HG02642 (cell line): ENCODE results near the gene NGFR.
"Not testable (repeated sequence)": the region's sequence is repeated elsewhere in the genome, so short reads cannot be mapped to it uniquely, and the experiment has no call there.

Experiments used
- ATAC-seq: cut with Tn5 transposase; IDR thresholded peaks from one replicate; pipeline ENCODE4 v1.9.1; 2021; ENCODE audit warnings: mild to moderate bottlenecking; ENCODE audit not compliant: unreplicated experiment, poor library complexity

Gene NGFR

DNA sequence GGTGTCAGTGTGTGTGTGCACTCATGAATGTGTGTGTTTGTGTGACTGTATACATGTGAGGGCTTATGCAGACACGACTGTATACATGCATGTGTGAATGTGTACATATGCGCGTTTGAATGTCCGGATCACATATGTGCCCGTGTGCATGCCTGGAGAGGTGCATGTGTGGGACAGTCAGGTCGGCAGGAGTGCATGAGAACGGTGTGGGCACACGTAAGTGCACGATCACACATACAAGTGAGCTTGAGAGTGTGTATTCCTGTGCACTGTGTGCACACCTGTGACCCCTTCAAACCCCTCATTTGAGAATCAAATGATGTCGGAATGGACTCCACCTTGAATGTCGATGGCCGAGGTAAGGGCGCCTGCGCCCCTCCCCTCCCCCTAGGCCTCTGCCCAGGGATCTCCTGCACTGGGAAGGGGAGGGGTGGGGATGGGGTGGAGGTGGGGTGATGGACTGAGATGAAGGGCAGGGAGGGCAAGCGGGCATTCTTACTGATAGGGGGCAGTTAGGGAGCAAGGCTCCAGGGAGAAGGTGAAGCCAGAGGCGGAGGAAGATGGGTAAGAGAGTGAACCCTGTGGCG is 601 bp upstream of the NGFR start:
- no peak for ATAC-seq

DNA sequence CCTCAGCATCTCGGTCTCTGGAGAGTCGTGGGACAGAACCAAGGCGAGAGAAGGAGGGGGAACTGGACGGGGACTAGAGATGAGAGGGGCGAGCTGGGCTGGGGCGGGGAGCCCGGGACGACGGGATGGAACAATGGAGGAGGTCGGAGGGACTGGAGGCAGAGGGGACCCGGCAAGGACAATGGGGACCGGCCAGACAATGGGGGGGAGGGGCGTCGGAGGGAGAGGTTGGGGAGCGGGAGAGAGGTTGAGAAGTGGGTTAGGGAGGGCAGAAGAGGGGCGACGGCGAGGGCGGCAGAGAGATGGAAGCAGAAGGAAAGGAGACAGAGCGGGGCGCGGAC is 719 bp downstream of the NGFR start:
- no peak for ATAC-seq

DNA sequence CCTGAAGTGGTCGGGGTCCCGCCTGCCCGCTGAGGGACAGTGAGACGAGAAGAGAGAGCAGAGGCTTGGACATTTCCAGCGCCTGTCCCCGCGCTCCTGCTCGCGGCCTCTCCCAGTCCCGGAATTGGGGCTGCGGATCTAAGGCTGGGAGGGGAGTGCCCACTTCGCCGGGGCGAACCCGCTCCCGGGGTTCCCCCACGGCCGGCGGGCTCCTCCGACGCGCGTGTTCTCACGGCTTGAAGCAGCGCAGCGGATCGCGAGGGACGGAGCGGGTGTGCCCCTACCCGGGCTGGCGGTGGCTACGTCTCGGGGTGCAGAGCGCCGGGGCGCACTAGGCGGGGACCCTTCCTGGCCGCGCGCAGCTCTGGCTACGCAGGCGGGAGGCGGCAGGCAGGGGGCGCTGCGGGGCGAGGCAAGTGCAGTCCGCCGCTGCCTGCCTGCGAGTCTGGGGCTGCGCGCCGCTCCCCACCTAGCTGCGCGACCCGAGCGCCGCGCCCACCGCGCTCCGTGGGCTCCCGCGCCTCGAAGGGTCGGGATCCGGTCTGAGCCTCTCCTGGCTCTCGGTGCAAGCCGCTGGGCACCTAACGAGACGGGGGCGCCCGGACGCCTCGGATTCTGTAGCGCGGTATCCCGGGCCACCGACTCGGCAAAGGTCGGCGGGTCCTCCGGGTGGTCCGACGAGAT is 1.2 kb downstream of the NGFR start:
- ATAC-seq, result peak; percentile 47

DNA sequence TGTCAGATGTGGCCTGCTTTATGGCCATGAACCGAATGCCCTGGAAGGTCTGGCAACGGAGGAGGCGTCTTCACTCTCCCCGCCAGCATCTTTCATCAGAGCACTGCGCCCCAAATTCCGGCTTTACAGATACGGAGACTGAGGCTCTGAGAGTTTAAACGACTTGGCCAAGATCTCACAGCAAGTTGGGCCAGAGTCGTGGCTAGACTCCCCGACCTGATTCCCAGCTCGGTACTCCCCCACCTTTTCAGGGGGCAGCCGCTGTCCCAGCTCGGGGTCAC is 1.7 kb downstream of the NGFR start:
- ATAC-seq, result no peak

DNA sequence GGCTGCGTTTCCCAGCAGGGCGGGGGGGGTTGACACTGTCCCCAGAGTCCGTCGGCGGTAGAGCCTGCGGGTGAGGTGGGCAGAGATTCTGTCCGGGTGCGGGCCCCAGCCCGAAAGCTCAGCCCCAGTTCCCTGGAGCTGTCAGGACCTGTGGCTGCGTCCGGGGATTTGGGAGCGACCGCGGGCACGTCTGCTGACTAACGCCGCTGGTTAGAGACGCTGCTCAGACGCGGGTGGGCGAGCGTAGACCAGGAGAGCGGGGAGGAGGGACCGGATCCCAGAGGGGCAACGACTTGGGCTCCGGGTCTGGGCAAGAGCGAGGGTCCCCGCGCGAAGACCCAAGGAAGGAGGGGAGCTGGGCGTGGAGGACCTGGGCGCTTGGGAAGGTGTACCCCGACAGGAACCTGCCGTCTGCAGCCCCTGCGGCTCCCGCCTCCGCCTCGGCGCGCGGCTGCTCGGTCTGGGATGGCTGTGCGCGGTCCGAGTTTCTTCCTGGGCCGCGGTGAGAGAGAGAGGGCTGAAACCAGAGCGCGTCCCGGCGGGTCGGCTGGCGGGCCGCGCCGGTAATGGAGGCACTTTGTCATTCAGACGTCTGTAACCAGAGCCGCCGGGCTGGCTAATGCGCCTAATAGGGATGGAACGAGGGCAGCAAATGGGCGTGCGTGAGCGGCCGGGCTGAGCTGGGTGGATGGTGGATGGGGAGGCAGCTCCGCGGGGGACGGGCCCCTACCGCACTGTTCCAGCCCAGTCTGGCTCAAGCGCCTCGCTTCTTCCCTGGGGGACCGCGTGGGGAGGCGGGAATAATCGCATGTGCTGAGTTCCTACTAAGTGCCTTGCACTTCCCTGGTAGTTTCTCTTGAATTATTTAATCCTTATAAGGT is 2.3 kb downstream of the NGFR start:
- ATAC-seq, result no peak

DNA sequence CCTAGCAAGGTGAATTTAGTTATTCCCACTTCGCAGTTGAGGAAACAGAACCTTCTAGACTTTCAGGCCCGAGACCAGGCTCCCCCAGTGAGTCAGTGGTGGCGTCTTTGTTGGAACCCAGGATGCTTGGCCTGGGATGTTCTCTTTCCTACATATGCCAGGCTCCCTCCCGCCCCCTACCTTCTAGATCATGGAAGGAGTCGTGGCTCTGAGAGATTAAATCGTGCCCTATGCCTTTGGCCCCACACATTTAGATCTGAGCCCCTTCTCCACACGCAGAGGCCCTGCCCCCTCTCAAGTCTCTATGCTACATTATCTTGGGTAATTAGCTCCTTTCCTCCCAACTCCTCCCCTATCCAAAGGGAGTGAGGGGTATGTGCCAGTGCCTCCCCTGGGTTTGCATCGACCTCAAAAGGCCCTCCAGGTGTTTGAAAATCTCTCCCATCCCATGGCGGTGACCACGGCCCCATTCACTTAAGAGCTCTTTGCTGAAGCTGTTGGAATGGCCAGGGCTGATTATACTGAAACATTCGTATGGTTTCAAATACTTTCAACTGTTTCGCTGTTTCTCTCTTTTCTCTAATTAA is 3.0 kb downstream of the NGFR start:
- no peak for ATAC-seq

DNA sequence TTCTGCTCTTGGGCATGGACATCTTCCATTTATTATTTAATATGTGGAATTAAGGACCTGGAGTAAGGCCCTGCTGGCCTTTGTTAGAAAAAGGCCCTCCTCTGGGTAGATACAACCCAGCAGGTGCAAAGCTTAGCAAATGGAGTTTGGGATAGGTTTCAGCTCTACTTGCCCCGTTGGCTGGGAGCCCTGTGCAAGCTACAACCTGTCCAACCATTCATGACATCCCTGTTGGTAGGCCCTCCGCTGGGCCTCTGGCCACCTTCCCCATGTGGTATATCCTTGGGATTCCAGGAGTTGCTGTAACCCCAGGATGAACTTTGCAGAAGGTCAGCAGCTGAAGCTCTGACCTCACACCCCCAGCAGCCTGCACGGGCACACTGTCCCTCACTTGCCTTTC is 6.4 kb downstream of the NGFR start:
- no peak for ATAC-seq

DNA sequence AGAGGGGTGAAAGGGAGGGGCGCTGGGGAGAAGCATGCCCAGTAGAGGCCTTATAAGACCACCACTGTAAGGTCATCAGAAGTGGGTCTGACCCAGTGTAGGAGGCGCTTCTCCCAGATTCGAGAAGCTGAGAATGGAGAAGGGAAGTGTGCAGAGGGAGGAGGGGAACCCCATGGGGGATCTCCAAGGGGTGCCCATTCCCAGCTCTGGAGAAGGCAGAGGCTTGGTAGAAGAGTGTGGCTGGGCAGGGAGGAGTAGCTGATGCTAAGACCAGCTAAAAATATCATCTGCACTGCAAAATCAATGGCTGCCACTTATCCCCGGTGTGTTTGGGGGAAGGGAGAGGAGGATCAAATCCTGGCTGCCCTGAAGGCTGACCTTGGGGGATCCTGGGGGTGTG is 7.2 kb downstream of the NGFR start:
- ATAC-seq, result no peak

DNA sequence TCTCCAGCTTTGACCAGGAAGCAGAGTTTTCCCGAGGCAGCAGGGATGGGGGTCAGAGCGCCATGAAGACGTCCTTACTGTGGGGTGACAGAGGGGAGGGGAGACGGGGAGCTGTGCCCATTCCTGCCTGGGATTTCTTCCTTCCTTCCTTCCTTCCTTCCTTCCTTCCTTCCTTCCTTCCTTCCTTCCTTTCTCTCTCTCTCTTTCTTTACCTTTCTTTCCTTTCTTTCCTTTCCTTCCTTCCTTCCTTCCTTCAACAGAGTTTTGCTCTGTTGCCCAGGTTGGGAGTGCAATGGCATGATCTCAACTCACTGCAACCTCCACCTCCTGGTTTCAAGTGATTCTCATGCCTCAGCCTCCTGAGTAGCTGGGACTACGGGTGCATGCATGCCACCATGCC is 7.6 kb downstream of the NGFR start:
- not testable (repeated sequence) for ATAC-seq

DNA sequence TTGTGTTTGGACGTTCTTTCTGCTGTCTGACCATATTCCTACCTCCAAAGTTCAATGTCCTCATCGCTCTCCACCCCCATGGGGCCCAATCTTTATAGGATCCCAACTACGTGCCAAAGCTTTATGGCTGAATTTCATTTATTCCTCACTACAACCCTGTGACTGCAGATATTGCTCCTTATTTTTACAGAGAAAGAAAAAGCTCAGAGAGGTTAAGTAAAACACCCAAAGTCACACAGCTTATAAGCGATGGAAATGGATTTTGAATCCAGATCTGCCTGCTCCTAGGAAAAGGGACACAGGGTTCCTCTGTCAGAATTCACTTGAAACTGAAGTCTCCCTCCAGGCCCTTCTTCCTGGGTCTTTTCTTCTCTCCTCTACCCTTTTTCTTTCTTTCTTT is 9.3 kb downstream of the NGFR start:
- no peak for ATAC-seq

DNA sequence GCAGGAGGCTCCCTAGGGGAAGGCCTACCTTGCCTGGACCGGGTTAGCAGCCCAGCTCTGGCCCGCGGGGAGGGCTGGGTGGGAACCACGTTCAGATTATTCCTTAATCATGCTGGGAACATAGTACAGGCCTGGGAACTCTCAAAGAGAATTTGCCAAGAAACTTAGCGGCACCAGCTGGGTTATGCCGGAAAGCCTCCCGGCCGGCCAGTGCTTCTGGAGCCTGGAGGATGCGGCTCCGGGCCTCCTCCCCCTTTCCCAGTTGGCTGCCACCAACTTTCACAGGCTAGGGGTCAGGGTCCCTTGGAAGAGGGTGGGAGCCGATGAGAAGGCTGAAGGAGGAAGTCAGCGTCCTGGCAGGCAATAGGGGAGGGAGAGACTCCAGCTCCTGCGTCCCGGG is 10.8 kb downstream of the NGFR start:
- ATAC-seq, result no peak

DNA sequence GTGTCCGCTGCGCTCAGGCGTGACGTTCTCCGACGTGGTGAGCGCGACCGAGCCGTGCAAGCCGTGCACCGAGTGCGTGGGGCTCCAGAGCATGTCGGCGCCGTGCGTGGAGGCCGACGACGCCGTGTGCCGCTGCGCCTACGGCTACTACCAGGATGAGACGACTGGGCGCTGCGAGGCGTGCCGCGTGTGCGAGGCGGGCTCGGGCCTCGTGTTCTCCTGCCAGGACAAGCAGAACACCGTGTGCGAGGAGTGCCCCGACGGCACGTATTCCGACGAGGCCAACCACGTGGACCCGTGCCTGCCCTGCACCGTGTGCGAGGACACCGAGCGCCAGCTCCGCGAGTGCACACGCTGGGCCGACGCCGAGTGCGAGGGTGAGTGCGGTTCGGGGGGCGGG is 11.2 kb downstream of the NGFR start:
- ATAC-seq, result no peak

DNA sequence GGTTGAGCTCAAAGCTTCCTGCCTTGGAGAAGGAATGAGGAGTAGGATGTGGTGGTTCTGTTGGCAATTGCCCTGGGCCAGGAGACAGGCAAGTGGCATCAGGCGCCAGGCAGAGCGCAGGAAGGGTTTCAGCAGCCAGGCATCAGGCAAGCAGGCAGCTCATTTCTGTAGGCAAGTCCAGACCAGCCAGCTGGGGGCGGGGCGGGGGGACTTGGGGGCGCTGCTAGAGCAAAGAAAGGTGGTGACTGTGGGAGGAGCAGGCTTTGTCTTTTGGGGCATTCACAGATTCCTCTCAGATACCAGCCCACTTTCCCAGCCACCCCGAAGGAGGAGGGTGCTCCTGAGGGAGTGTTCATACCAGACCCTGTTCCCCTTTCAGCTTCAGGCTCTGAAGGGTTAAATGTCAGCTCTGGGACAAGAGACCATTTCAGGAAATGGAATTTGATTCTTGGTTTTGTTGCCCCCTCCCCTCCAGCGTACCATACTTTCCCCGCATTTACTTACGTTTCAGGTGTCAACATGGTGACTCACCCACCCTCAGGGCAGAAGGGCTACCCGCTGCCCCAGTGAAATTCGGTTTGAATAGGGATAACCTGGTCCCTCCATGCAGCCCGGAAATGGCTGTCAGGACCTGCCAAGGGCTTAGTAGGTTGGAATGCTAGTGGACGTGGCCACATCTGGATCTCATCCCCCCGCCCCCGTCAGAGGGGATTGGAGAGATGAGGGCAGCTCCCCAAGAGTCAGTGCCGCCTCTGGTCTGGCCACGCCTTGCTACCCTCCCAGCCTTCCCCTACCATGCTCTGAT is 13.2 kb downstream of the NGFR start:
- no peak for ATAC-seq

DNA sequence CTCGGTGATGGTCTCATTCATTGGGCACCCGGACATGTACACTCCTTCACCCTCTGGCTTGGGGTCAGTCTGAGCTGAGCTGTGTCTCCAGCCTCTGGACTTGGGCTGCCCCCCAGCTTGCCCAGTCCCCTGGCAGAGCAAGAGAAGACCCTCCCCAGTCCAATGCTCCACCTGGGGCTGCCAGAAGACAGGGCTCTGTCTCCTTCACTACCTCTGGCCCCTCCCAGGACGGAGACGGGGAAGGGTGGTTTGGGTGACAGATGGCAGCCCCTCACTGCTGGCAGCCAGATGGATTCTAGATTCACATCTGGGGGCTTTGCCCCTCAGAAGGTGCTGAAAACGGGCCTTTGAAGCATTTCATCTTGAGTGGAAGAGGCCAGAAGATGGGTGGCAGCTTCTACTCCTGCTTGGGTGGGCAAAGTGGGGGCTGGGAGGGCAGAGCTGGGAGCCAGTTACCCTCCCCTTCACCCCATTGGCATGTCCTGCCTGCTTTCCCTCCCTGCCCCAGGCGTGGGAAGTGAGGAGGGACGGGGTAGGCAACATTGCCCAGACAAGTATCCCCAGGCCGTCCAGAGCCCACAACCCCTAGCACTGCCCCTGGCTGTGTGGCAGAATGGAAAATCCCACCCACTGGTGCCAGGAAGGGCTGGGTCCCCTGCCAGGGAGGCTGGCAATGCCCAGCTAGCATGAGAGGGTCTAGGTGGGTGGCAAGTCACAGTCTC is 13.9 kb downstream of the NGFR start:
- ATAC-seq, result no peak

DNA sequence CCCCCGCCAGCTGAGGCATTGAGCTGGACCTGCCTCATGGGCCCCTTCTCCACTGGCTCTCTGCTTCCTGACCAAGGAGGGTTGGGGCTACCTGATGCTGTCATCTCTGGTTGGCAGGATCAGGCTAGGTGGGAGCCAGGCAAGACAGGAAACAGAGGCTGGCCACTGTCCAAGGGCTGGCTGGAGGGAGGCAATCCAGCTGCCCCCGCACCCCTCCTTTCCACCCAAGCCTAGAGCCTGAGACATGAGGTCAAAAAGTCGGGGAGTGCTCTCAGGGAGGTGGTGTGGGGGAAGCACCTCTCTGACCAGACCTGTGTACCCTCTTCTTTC is 14.5 kb downstream of the NGFR start:
- no peak for ATAC-seq

DNA sequence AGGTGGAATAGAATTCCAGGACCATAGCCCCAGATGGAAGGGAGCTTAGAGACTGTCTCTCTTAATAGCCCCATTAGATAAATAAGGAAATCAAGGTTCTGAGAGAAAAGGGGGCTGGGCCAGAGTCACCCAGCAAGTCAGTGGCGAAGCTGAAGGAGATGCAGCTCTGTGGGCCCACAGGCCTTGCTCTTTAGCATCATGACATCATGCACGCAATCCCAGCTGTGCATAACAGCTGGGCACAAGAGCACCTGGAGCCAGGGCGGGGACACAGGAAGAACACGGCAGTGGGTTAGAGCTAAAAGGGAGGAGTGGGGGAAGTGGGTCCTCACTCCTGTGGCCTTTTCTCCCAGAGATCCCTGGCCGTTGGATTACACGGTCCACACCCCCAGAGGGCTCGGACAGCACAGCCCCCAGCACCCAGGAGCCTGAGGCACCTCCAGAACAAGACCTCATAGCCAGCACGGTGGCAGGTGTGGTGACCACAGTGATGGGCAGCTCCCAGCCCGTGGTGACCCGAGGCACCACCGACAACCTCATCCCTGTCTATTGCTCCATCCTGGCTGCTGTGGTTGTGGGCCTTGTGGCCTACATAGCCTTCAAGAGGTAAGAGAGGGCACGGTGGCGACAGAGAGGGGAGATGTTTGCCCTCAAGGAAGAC is 15.1 kb downstream of the NGFR start:
- no peak for ATAC-seq

DNA sequence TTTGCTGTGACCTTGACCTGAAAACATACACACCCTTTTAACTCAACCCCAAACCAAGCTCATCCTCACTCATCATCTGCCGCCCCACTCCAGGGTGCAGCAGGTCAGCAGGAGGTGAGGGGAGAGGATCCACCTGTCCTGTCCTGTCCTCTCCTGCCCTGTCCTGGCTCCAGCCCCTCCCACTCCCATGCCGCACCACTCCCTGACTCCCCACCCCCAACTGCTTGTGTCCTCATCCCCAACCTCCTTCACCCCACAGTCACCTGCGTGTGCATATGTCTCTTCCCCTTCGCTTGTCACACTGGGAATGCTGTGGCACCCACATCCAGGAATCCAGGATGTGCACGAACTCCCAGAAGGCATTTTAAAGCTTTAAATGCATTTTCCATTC is 15.6 kb downstream of the NGFR start:
- ATAC-seq, result no peak

DNA sequence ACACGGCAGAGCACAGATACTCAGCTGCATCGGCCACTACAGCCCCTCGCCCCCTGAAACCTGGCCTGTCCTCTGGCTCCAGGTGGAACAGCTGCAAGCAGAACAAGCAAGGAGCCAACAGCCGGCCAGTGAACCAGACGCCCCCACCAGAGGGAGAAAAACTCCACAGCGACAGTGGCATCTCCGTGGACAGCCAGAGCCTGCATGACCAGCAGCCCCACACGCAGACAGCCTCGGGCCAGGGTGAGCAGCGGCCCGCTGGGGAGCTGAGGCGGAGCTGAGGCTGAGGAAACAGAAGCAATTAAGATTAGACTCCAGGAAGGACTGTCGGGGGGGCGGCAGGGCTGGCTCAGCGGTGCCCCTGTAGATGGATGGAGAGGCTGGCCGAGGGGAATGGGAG is 16.7 kb downstream of the NGFR start:
- ATAC-seq, result no peak

DNA sequence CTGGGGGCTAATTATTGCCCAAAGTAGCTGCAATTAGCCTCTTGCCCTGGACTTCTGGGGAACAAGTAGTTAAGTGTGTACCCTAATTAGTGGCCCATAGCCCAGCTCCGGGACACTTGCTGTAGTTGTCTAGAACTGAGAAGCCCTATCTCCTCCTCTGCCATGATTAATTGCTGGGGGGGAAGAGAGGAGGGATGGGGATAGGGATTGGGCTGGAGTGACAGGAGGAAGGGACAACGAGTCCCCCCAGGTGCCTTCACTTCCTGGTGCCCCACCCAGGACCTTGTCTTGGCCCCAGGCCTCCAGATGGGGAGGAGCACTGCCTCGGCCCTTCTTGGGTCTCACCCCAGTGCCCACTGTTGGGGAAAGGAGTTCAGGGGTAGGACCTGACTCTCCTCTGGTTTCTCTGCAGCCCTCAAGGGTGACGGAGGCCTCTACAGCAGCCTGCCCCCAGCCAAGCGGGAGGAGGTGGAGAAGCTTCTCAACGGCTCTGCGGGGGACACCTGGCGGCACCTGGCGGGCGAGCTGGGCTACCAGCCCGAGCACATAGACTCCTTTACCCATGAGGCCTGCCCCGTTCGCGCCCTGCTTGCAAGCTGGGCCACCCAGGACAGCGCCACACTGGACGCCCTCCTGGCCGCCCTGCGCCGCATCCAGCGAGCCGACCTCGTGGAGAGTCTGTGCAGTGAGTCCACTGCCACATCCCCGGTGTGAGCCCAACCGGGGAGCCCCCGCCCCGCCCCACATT is 17.4 kb downstream of the NGFR start:
- no peak for ATAC-seq
